HPDE6-E6E7 (cell line): ENCODE data around the gene FDCSP.
"Not testable (repeated sequence)": the region's sequence is repeated elsewhere in the genome, so short reads cannot be mapped to it uniquely, and the experiment has no call there.

Experiments
- DNase-seq: peaks from one replicate; pipeline ENCODE4 v3.0.0; 2011; ENCODE audit warnings: missing footprints; ENCODE audit errors: extremely low spot score

The FDCSP gene

DNA sequence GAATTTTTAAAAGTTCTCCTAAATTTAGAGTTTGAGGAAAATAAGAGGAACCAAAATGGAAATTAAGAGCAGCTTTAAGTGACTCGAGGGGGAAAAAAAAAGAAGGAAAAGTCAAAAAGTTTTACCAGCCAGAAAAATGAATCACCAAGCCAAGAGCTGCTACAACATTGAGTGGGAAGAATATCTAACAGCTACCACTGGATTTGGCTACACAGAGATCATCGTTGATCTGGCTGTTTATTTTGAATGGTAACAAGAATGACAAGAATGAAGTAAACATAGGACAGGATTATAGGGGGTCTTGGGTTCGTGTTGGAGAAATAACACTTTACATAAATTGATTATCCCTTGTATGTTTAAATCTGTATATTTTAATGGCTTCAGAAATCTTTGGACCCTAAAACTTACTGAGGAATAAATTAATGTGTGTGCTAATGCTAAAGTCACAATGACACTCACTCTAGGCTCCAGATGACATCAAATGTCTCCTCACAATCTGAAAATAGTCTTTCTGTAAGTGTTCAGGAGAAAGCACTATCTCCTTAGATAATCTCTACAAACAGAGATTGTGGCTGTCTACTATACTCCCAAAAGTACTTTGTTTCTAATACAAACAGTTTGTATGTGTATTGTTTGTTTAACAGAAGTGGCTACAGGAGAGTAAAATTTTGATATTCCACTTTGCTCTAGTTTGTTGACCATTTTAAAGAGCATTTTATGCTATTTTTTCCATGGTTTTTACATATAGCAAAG lies 13.4 kb downstream of the FDCSP start:
- DNase-seq = no peak

GRCh38 chr4:70239884-70240591 lies 14.1 kb downstream of the FDCSP start:
- DNase-seq = no peak

DNA sequence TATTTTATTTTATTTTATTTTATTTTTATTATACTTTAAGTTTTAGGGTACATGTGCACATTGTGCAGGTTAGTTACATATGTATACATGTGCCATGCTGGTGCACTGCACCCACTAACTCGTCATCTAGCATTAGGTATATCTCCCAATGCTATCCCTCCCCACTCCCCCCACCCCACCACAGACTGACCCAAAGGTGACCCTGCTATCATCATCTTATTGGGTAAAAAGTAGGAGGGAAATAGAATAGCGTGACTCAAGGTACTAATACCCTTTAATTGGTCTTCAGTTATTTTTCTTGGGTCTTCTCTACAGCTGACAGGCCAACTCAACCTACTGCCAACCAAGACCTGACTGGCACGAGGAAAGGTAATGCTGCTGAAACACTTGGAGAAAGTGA lies 16.4 kb downstream of the FDCSP start, which contains the start of gene CSN3:
Gene CSN3 (plus strand): TSS at position 301 of the 400 bp plus-strand sequence. CDS start 2,223 bp downstream, outside the sequence.
- not testable (repeated sequence) for DNase-seq

DNA sequence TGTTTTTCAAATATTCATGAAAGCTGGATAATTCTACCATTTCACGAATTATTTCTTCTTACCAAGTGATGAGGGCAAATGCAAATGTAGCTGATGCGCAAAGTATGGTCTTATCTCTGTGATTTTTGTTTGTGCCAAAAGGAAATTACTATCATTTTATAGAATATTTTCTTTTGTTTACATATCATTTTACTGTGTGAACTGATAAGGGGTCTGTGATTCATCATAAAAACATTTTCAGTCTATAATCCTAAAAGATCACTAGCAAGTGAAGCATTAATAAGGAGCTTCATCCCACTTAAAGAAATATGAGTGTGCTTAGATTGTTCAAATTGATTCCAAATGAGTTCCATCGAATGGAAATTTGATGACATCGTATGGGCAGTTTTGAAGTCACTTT lies 17.2 kb downstream of the FDCSP start:
- DNase-seq = no peak

- no peak for DNase-seq
Measured at GRCh38 chr4:70251250-70251944, 25.5 kb downstream of the FDCSP start.

GRCh38 chr4:70251945-70252277 lies 26.0 kb downstream of the FDCSP start:
- DNase-seq = no peak

DNA sequence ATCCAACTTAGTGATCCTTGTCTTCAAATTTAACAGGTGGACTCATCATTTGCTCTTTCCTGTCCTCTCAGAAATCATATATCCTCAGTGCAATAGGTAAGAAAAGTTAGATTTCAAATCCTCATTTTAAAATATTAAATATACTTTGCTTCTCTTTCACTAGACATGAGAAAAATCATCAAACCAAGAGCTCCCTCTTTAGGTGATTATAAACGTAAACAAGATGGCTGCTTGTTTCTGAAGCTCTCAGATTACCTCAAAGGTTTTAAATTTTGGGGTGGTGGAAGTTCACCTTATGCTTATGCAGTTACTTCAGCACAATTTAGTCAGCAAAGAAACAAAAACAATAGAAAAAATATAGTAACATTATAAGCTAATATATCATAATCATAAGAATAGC lies 43.8 kb downstream of the FDCSP start:
- no peak for DNase-seq

- no peak for DNase-seq
Measured at GRCh38 chr4:70277121-70277520, 51.2 kb downstream of the FDCSP start.

DNA sequence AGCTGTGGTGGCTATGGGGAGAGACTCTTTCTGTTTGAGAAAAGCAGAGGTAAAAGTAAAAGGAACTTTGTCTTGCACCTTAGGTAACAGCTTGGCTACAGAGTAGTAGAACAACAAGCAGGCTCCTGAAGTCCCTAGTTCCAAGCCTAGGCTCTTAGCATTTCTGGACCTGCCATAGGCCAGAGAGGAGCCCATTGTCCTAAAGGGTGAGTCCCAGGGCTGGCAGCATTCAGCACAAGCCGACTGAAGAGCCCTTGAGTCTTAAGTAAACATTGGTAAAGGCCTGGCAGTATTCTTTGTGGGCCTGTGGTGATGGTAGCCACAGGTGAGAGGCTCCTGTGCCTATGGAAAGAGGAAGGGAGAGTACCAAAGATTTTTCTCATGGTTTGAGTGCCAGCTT lies 54.6 kb downstream of the FDCSP start:
- DNase-seq = no peak
